ENCODE measurements around the gene PCYT2. TPM values are rescaled to one million over a fixed set of nuclear protein-coding genes. Genes with fewer than 3 reads are reported as not detected.
A peak's percentile ranks its signal among the peaks of the same experiment; 100 is the strongest.

PCYT2 gene
- total and polyA plus RNA-seq, 9 of the 15 experiments (the other 6 are each of a cell fraction or from before 2014, with no cell fraction given): 0.92 to 134 (median 82.5) TPM

DNA sequence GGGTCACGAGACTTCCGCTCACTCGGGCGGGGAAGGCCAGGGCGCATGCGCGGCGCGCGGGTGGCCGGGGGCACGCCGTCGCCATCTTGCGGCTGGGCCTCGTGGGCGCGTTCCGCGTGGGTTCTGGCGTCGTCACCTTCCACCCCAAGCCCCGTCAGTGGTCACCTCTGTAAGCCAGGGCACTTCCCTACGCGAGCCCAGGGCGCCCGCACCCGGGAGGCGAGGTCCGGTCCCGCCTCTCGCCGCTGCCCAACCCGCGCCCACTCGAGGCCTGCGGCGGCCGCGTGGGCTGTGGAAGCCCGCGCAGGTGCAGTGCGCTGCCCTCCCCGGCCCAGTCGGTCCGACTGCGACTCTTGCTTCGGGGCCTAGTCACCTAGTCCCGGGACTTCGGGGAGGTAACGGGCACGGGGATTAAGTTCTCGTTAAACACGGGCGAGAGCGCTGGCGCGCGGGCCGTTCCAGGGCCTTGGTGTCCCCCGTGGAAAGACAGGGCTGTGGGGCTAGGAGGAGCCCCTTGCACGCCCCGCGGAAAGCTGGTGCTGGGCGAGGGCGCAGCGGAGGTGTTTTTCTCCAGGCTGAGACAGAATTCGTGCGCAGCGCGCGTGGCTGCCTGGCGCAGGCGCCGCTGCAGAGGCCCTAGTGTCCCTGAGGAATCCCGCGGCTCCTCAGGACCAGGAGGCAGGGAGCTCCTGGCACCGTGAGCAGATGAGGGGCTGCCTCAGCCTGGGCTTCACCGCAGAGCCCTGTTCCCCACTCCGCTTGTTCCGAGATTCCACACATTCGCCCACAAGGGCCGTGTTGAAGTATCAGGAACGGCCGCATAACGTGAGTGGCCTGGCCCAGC, 39.6 kb downstream of the PCYT2 start (continued):
- TF ChIP-seq TBP (optimal IDR thresholded peaks at IDR 0.05; ENCODE audit: low read depth, low read length) (peak; percentile 75), KLF10 (CRISPR knock-in tag; IDR thresholded peaks at IDR 0.05) (no peak), KAT7 (CRISPR knock-in tag; IDR thresholded peaks at IDR 0.05; ENCODE audit: borderline replicate concordance) (peak; percentile 98), CBFA2T3 (IDR thresholded peaks at IDR 0.05) (no peak), GTF2A2 (tag; IDR thresholded peaks at IDR 0.05) (no peak), SLC30A9 (CRISPR knock-in tag; IDR thresholded peaks at IDR 0.05) (no peak), E2F8 (IDR thresholded peaks at IDR 0.05; ENCODE audit: low read depth, partially characterized antibody) (peak; percentile 40), HEY1 (CRISPR knock-in tag; IDR thresholded peaks at IDR 0.05; ENCODE audit: borderline replicate concordance) (no peak), ZNF354B (CRISPR knock-in tag; IDR thresholded peaks at IDR 0.05) (no peak), CREBBP (IDR thresholded peaks at IDR 0.05; ENCODE audit: low read depth, low read length) (no peak), ZBTB9 (CRISPR knock-in tag; IDR thresholded peaks at IDR 0.05) (peak; percentile 77; the same call in 1 of the 2 replicates), NFIX (CRISPR knock-in tag; IDR thresholded peaks at IDR 0.05; ENCODE audit: low read depth) (no peak), MYNN (IDR thresholded peaks at IDR 0.05) (no peak), MYNN (CRISPR knock-in tag; IDR thresholded peaks at IDR 0.05) (no peak), ZNF140 (CRISPR knock-in tag; IDR thresholded peaks at IDR 0.05) (no peak), MEF2A (IDR thresholded peaks at IDR 0.05; ENCODE audit: control insufficient read depth, low read depth, low read length) (no peak), NR3C1 (CRISPR knock-in tag; IDR thresholded peaks at IDR 0.05) (peak; percentile 64; the same call in 1 of the 2 replicates), GABPB1 (CRISPR knock-in tag; IDR thresholded peaks at IDR 0.05) (peak; percentile 89), NR4A1 (CRISPR knock-in tag; IDR thresholded peaks at IDR 0.05) (no peak), NR4A1 (tag; IDR thresholded peaks at IDR 0.05) (peak; percentile 89), ZKSCAN1 (IDR thresholded peaks at IDR 0.05; ENCODE audit: low read depth, low read length) (no peak), DACH1 (IDR thresholded peaks at IDR 0.05; ENCODE audit: partially characterized antibody) (no peak), ID3 (CRISPR knock-in tag; IDR thresholded peaks at IDR 0.05) (no peak), ID3 (tag; IDR thresholded peaks at IDR 0.05) (peak; percentile 95), JUNB (CRISPR knock-in tag; conservative IDR thresholded peaks at IDR 0.05) (no peak), ARHGAP35 (IDR thresholded peaks at IDR 0.05; ENCODE audit: partially characterized antibody) (no peak), KLF6 (CRISPR knock-in tag; IDR thresholded peaks at IDR 0.05; ENCODE audit: borderline replicate concordance) (no peak; the same call in 1 of the 2 replicates), YBX1 (IDR thresholded peaks at IDR 0.05) (no peak)
